GM23338 (cell line): ENCODE results near the gene CCDC12. TPM values are rescaled to one million over a fixed set of nuclear protein-coding genes. Genes with fewer than 3 reads are reported as not detected.

Experiments used
- ATAC-seq: fragments of 200-7000 bp; cut with Tn5 transposase; 3 replicates; pipeline ENCODE4 v1.9.1; 2020
- DNase-seq: peaks from one replicate; pipeline ENCODE4 v3.0.0-alpha.2; 2015; ENCODE audit warnings: low spot score
- H2AFZ ChIP-seq: fragments of 200-600 bp; sonication (generic); 2 replicates; pipeline ENCODE4 v1.8.0; 2016; ENCODE audit warnings: antibody characterized with exemption, mild to moderate bottlenecking, moderate library complexity
- H3F3A ChIP-seq: fragments of 200-600 bp; sonication (generic); replicated peaks from 2 replicates; pipeline ENCODE4 v1.8.0; 2017; ENCODE audit warnings: antibody characterized with exemption, mixed run types, low read depth
- H3K27ac ChIP-seq: fragments of 200-600 bp; sonication (generic); 2 replicates; pipeline ENCODE4 v1.6.1; 2016; ENCODE audit warnings: low read depth
- H3K27me3 ChIP-seq: fragments of 200-600 bp; sonication (generic); 2 replicates; pipeline ENCODE4 v1.8.0; 2016; ENCODE audit warnings: mild to moderate bottlenecking, mixed run types, moderate library complexity; ENCODE audit not compliant: insufficient read depth
- H3K36me3 ChIP-seq: fragments of 200-600 bp; sonication (generic); 2 replicates; pipeline ENCODE4 v1.8.0; 2016; ENCODE audit warnings: mild to moderate bottlenecking; ENCODE audit not compliant: insufficient read depth
- H3K4me1 ChIP-seq: fragments of 200-600 bp; sonication (generic); 2 replicates; pipeline ENCODE4 v1.8.0; 2016; ENCODE audit warnings: mild to moderate bottlenecking, moderate library complexity; ENCODE audit not compliant: insufficient read depth
- H3K4me2 ChIP-seq: fragments of 200-600 bp; sonication (generic); 2 replicates; pipeline ENCODE4 v1.7.1; 2017; ENCODE audit warnings: mixed run types
- H3K4me3 ChIP-seq: fragments of 200-600 bp; sonication (generic); 2 replicates; pipeline ENCODE4 v1.6.1; 2016; ENCODE audit warnings: mixed run types
- H3K79me2 ChIP-seq: fragments of 200-600 bp; sonication (generic); replicated peaks from 2 replicates; pipeline ENCODE4 v1.8.0; 2017; ENCODE audit warnings: mild to moderate bottlenecking; ENCODE audit not compliant: insufficient read depth
- H3K9me2 ChIP-seq: fragments of 200-600 bp; sonication (generic); 2 replicates; pipeline ENCODE4 v1.8.0; 2017; ENCODE audit not compliant: insufficient read depth
- H4K20me1 ChIP-seq: fragments of 200-600 bp; sonication (generic); replicated peaks from 2 replicates; pipeline ENCODE4 v1.8.0; 2017; ENCODE audit warnings: mild to moderate bottlenecking; ENCODE audit not compliant: insufficient read depth
- H3K27ac Mint-ChIP-seq: 2 replicates; pipeline ENCODE4 v1.8.0; 2020; ENCODE audit warnings: inconsistent platforms, mild to moderate bottlenecking, moderate library complexity, mixed read lengths
- H3K27me3 Mint-ChIP-seq: 3 replicates; pipeline ENCODE4 v1.8.0; 2022; ENCODE audit warnings: low read depth, mild to moderate bottlenecking, moderate library complexity, mixed read lengths, inconsistent platforms; ENCODE audit not compliant: insufficient read depth, poor library complexity
- H3K36me3 Mint-ChIP-seq: 3 replicates; pipeline ENCODE4 v1.8.0; 2021; ENCODE audit warnings: low read depth, mild to moderate bottlenecking, inconsistent platforms, moderate library complexity, mixed read lengths
- H3K4me1 Mint-ChIP-seq: 3 replicates; pipeline ENCODE4 v1.8.0; 2020; ENCODE audit warnings: mild to moderate bottlenecking, inconsistent platforms, mixed read lengths
- H3K4me3 Mint-ChIP-seq: 3 replicates; pipeline ENCODE4 v1.8.0; 2021; ENCODE audit warnings: moderate library complexity, mild to moderate bottlenecking, inconsistent platforms, mixed read lengths
- H3K9me3 Mint-ChIP-seq: 3 replicates; pipeline ENCODE4 v1.8.0; 2020; ENCODE audit warnings: moderate library complexity, mild to moderate bottlenecking, inconsistent platforms, mixed read lengths
- CREB1 ChIP-seq: fragments of 250-450 bp; sonication (Bioruptor Pico); IDR thresholded peaks from 2 replicates; pipeline ENCODE4 v1.5.0; 2020; ENCODE audit warnings: low read depth, mild to moderate bottlenecking, moderate library complexity
- CTCF ChIP-seq, 2 experiments: fragments of 200-600 bp in 1 of 2; sonication (generic) in 1 of 2; conservative IDR thresholded peaks; 2 replicates each; pipeline versions ENCODE4 v1.5.1 to v1.6.1; 2016 to 2017; ENCODE audit warnings: antibody characterized with exemption in 2 of 2, low read depth in 2 of 2, mild to moderate bottlenecking in 2 of 2, moderate library complexity in 1 of 2
- ETS1 ChIP-seq: IDR thresholded peaks from 2 replicates; pipeline ENCODE4 v1.6.1; 2016; ENCODE audit warnings: antibody characterized with exemption
- EZH2 ChIP-seq: fragments of 200-600 bp; sonication (generic); IDR thresholded peaks from one replicate; pipeline ENCODE4 v1.8.0; 2017; ENCODE audit warnings: antibody characterized with exemption, mild to moderate bottlenecking, low read depth; ENCODE audit not compliant: unreplicated experiment
- EZH2phosphoT487 ChIP-seq: fragments of 200-600 bp; sonication (generic); IDR thresholded peaks from one replicate; pipeline ENCODE4 v1.8.1; 2018; ENCODE audit warnings: antibody characterized with exemption; ENCODE audit not compliant: unreplicated experiment
- JUNB ChIP-seq: IDR thresholded peaks from one replicate; pipeline ENCODE4 v1.6.1; 2016; ENCODE audit warnings: antibody characterized with exemption; ENCODE audit not compliant: unreplicated experiment
- NANOG ChIP-seq: IDR thresholded peaks from 2 replicates; pipeline ENCODE4 v1.6.1; 2016; ENCODE audit warnings: antibody characterized with exemption, borderline replicate concordance
- POLR2AphosphoS5 ChIP-seq: IDR thresholded peaks from 2 replicates; pipeline ENCODE4 v1.6.1; 2016; ENCODE audit warnings: antibody characterized with exemption, low read depth
- REST ChIP-seq: IDR thresholded peaks from one replicate; pipeline ENCODE4 v1.6.1; 2018; ENCODE audit warnings: antibody characterized with exemption; ENCODE audit not compliant: unreplicated experiment
- STAT1 ChIP-seq: IDR thresholded peaks from one replicate; pipeline ENCODE4 v1.6.1; 2016; ENCODE audit warnings: antibody characterized with exemption; ENCODE audit not compliant: unreplicated experiment
- ZNF114 ChIP-seq: fragments of 250-450 bp; sonication (Bioruptor Pico); IDR thresholded peaks from 2 replicates; pipeline ENCODE4 v1.5.0; 2020; ENCODE audit warnings: mild to moderate bottlenecking, moderate library complexity
- ZNF331 ChIP-seq: fragments of 250-450 bp; sonication (Bioruptor Pico); IDR thresholded peaks from 2 replicates; pipeline ENCODE4 v1.5.0; 2020; ENCODE audit warnings: low read depth, mild to moderate bottlenecking, moderate library complexity
- ZNF462 ChIP-seq: fragments of 250-450 bp; sonication (Bioruptor Pico); IDR thresholded peaks from 2 replicates; pipeline ENCODE4 v1.5.0; 2020; ENCODE audit warnings: mild to moderate bottlenecking, moderate library complexity
- polyA plus RNA-seq: library from polyadenylated mRNA; unstranded; fragments of >200 nt; fragmentation: Nextera tagmentation; extraction: Ambion mirVana; gene quantifications from 2 replicates; pipeline ENCODE4 v1.2.1, GENCODE V29; 2016
- total RNA-seq: library from RNA; depleted of rRNA; stranded (reverse); fragments of >200 nt; shearing (Covaris generic); gene quantifications from 2 replicates; pipeline ENCODE4 v1.2.3, GENCODE V29; 2014

The CCDC12 gene
- total and polyA plus RNA-seq, 2 experiments from 2014 or later = 42.9 to 133 TPM

- DNase-seq = no peak
- Histone ChIP-seq H3F3A (no peaks in the 10 kb centered on the region), H3K79me2 (no peaks in the 10 kb centered on the region), H3K4me1 (peaks cover 28% of the 10 kb centered on the region), H4K20me1 (no peaks in the 10 kb centered on the region), H3K9me2 (no peaks in the 10 kb centered on the region), H3K36me3 (no peaks in the 10 kb centered on the region), H3K4me2 (no peak overlapping the region), H3K27ac (no peak overlapping the region), H3K4me3 (no peak overlapping the region), H2AFZ (no peak overlapping the region), H3K27me3 (peaks cover 75% of the 10 kb centered on the region)
- Mint-ChIP-seq H3K4me1 (peaks cover 15% of the 10 kb centered on the region), H3K4me3 (no peak overlapping the region), H3K27ac (no peak overlapping the region), H3K9me3 (no peaks in the 10 kb centered on the region), H3K27me3 (peaks cover 83% of the 10 kb centered on the region), H3K36me3 (no peaks in the 10 kb centered on the region)
- TF ChIP-seq ZNF114 (CRISPR knock-in tag) (no peak), EZH2 (no peak), CREB1 (no peak), REST (no peak), ZNF462 (CRISPR knock-in tag) (no peak), STAT1 (no peak), NANOG (no peak), CTCF (conservative IDR thresholded peaks at IDR 0.05; ENCODE audit: low read depth in 2 of 2) (no peak), JUNB (no peak), POLR2AphosphoS5 (no peak), ETS1 (no peak), EZH2phosphoT487 (no peak), ZNF331 (CRISPR knock-in tag) (no peak)
- no peak for ATAC-seq
Observed at GRCh38 chr3:46890132-46890531, 86.4 kb downstream of the CCDC12 start.
